ENCODE measurements around the gene FCRL5.

DNA sequence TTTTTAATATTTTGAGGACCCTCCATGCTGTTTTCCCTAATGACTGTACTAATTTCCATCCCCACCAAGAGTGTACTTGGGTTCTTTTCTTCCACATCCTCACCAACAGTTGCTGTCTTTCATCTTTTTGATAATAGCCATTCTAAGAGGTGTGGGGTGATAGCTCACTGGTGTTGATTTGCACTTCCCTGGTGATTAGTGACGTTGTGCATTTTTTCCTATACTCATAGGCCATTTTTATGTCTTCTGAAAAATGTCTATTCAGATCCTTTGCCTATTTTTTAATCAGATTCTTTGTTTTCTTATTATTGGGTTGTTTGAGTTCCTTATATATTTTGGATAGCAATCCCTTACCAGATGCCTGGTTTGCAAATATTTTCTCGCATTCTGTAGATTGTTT is 64.2 kb downstream of the FCRL5 start:
- TF ChIP-seq, protein P1, sequence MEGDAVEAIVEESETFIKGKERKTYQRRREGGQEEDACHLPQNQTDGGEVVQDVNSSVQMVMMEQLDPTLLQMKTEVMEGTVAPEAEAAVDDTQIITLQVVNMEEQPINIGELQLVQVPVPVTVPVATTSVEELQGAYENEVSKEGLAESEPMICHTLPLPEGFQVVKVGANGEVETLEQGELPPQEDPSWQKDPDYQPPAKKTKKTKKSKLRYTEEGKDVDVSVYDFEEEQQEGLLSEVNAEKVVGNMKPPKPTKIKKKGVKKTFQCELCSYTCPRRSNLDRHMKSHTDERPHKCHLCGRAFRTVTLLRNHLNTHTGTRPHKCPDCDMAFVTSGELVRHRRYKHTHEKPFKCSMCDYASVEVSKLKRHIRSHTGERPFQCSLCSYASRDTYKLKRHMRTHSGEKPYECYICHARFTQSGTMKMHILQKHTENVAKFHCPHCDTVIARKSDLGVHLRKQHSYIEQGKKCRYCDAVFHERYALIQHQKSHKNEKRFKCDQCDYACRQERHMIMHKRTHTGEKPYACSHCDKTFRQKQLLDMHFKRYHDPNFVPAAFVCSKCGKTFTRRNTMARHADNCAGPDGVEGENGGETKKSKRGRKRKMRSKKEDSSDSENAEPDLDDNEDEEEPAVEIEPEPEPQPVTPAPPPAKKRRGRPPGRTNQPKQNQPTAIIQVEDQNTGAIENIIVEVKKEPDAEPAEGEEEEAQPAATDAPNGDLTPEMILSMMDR (IDR thresholded peaks at IDR 0.05; ENCODE audit: poor library complexity) = no peak
- TF ChIP-seq EZH2 (IDR thresholded peaks at IDR 0.05; ENCODE audit: borderline replicate concordance) = no peak
